Measurements from ENCODE around the gene CCL18. TPM values are rescaled to one million over a fixed set of nuclear protein-coding genes. Genes with fewer than 3 reads are reported as not detected.

The CCL18 gene
- total RNA-seq, 1 experiment from 2014 or later, result not detected

DNA sequence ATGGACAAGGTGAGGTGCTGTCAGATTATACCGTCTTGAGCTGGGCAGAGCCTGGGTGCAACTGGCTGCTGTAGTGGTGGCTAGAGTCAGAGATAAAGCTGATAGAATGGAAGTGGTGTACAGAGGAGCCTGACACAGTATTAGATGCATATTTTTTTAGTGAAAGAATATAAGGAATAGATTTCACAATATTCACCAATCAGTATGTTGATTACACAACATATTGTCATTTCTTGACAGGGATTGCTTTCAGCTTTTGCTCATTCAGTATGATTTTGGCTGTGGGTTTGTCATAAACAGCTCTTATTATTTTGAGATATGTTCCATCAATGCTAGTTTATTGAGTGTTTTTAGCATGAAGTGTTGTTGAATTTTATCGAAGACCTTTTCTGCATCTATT is 44.6 kb upstream of the CCL18 start:
- no peak for ATAC-seq
- no peak for DNase-seq (ENCODE audit: low read depth, low spot score)
- no TSS peak for BruUV-seq (replicated peaks)
- CTCF ChIA-PET, result interaction anchor here (0.7 kb wide), 1 partner anchor 11 kb away, joined by 3 read pairs; no protein-coding TSS in a partner anchor
- no peaks in the 10 kb centered on the region for H3K36me3 ChIP-seq (ENCODE audit: control insufficient read depth, insufficient read depth, low read length)
- no peak for TF ChIP-seq SIN3A (IDR thresholded peaks at IDR 0.05; ENCODE audit: borderline replicate concordance, insufficient read depth, low read depth, low read length)
- TF ChIP-seq CTCF (IDR thresholded peaks at IDR 0.05), result no peak
- TF ChIP-seq TCF7L2 (IDR thresholded peaks at IDR 0.05; ENCODE audit: low read depth, low read length), result no peak
- TF ChIP-seq, protein P1, sequence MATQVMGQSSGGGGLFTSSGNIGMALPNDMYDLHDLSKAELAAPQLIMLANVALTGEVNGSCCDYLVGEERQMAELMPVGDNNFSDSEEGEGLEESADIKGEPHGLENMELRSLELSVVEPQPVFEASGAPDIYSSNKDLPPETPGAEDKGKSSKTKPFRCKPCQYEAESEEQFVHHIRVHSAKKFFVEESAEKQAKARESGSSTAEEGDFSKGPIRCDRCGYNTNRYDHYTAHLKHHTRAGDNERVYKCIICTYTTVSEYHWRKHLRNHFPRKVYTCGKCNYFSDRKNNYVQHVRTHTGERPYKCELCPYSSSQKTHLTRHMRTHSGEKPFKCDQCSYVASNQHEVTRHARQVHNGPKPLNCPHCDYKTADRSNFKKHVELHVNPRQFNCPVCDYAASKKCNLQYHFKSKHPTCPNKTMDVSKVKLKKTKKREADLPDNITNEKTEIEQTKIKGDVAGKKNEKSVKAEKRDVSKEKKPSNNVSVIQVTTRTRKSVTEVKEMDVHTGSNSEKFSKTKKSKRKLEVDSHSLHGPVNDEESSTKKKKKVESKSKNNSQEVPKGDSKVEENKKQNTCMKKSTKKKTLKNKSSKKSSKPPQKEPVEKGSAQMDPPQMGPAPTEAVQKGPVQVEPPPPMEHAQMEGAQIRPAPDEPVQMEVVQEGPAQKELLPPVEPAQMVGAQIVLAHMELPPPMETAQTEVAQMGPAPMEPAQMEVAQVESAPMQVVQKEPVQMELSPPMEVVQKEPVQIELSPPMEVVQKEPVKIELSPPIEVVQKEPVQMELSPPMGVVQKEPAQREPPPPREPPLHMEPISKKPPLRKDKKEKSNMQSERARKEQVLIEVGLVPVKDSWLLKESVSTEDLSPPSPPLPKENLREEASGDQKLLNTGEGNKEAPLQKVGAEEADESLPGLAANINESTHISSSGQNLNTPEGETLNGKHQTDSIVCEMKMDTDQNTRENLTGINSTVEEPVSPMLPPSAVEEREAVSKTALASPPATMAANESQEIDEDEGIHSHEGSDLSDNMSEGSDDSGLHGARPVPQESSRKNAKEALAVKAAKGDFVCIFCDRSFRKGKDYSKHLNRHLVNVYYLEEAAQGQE (IDR thresholded peaks at IDR 0.05; ENCODE audit: insufficient read depth in 1 of 2, low read depth in 2 of 2, low read length in 1 of 2), result no peak
- no peak for TF ChIP-seq POLR2AphosphoS5 (IDR thresholded peaks at IDR 0.05; ENCODE audit: low read depth, low read length)
- H3K27ac ChIP-seq (ENCODE audit: low read length), result no peak overlapping the region
- peaks cover 6% of the 10 kb centered on the region for H3K27me3 ChIP-seq (ENCODE audit: control insufficient read depth, insufficient read depth, low read length)
- in situ Hi-C loops (cut with HindIII; ENCODE audit: low pct_unique_long_range_greater_than_20kb, low sequenced_read_pairs) (no loop called here), intact Hi-C loops (cut with micrococcal nuclease; ENCODE audit: unreplicated experiment) (no loop called here)
- no peak overlapping the region for H3K4me3 ChIP-seq (ENCODE audit: low read depth in 2 of 2, low read length in 2 of 2)
- POLR2A ChIA-PET, result no interaction called here
- H3K9me3 ChIP-seq (ENCODE audit: control insufficient read depth, insufficient read depth, low read depth, low read length), result no peaks in the 10 kb centered on the region
- H3K4me1 ChIP-seq (ENCODE audit: control insufficient read depth, insufficient read depth, low read length), result no peaks in the 10 kb centered on the region

DNA sequence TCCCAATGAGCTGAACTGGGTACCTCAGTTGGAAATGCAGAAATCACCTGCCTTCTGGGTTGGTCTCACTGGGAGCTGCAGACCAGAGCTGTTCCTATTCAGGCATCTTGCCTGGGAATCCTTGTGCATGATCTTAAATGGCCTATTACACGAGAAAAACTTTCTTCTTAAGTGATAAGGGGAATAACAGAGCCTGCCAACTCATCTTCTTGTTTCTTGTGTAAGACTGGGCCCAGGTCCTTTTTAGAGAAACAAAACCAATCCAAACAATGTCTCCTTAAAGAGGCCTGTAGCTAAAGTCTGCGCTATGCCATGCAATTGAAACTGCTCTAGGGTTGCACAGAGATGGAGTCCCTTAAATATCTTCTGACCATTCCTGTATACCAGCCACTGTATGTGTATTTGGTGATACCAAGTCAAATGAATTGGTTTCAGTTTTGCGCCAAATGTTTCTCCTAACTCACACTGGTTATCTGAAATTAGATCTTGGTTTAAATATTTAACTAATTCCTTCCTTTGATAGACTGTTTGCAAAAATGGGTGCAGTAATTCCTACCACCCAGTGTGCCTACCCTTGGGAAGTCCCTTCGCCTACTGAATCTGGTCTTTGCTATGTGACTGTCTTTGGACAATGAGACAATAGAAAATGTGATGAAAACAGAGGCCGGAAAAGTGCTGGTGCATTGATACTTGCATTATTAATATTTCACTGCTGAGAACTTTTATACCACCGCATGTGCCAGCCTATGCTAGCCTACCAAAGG is 39.8 kb upstream of the CCL18 start:
- no TSS peak for BruUV-seq (replicated peaks)
- in situ Hi-C loops (cut with HindIII; ENCODE audit: low pct_unique_long_range_greater_than_20kb, low sequenced_read_pairs), result no loop called here
- ATAC-seq (no peak), DNase-seq (ENCODE audit: low read depth, low spot score) (no peak)
- Histone ChIP-seq H3K4me3 (ENCODE audit: low read depth in 2 of 2, low read length in 2 of 2) (no peak overlapping the region), H3K9me3 (ENCODE audit: control insufficient read depth, insufficient read depth, low read depth, low read length) (no peaks in the 10 kb centered on the region), H3K27ac (ENCODE audit: low read length) (no peak overlapping the region), H3K36me3 (ENCODE audit: control insufficient read depth, insufficient read depth, low read length) (no peaks in the 10 kb centered on the region), H3K4me1 (ENCODE audit: control insufficient read depth, insufficient read depth, low read length) (no peaks in the 10 kb centered on the region), H3K27me3 (ENCODE audit: control insufficient read depth, insufficient read depth, low read length) (no peaks in the 10 kb centered on the region; the same call in 1 of the 2 replicates)
- CTCF ChIA-PET, result no interaction called here
- POLR2A ChIA-PET, result no interaction called here
- intact Hi-C loops (cut with micrococcal nuclease; ENCODE audit: unreplicated experiment), result no loop called here
- TF ChIP-seq CTCF (IDR thresholded peaks at IDR 0.05), result no peak
- TF ChIP-seq, protein P1 (IDR thresholded peaks at IDR 0.05; ENCODE audit: insufficient read depth in 1 of 2, low read depth in 2 of 2, low read length in 1 of 2), result no peak
- no peak for TF ChIP-seq POLR2AphosphoS5 (IDR thresholded peaks at IDR 0.05; ENCODE audit: low read depth, low read length)
- TF ChIP-seq TCF7L2 (IDR thresholded peaks at IDR 0.05; ENCODE audit: low read depth, low read length), result no peak
- TF ChIP-seq SIN3A (IDR thresholded peaks at IDR 0.05; ENCODE audit: borderline replicate concordance, insufficient read depth, low read depth, low read length), result no peak
